ENCODE measurements around the gene PPP3CA.

GRCh38 chr4:101264993-101265815 is 82.1 kb downstream of the PPP3CA start:
- no peak for TF ChIP-seq EZH2 (IDR thresholded peaks at IDR 0.05; ENCODE audit: low read length)
- no peak for TF ChIP-seq CTCF (optimal IDR thresholded peaks at IDR 0.05 in 1 of 3, IDR thresholded peaks at IDR 0.05 in 1 of 3, conservative IDR thresholded peaks at IDR 0.05 in 1 of 3; ENCODE audit: extremely low read depth in 1 of 3, insufficient read depth in 2 of 3, low read length in 3 of 3)
